ENCODE results near the gene ZNF469. TPM values are rescaled to one million over a fixed set of nuclear protein-coding genes. Genes with fewer than 3 reads are reported as not detected.

The ZNF469 gene
- total RNA-seq, 1 donor: 8.3 TPM

DNA sequence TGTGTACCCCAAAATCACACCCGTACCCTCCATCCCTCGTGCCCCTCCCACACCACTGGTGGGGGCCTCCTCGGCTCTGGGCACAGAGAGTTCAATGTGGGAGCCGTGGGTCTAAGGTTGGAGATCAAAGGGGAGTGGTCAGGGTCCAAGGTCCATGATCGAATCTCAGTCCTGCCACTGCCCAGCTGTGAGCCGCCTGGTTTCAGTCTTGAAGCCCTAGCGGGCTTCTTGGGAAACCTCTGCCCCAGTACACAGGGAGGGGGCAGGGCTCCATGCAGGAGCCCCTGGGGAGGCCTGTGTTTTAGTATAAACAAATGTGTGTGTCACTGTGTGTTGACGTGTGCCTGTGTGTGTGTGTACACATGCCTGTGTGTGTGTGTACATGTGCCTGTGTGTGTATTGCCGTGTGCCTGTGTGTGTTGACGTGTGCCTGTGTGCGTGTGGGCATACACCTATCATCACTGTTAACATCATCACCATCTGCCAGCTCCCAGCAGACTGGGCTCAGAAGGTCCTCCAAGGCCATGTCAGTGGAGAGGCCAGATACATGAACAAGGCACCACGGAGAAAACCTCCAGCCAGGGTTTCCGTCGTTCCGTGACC, 26.5 kb upstream of the ZNF469 start:
- Histone ChIP-seq H3K4me2 (ENCODE audit: insufficient read depth, low read length) (no peak overlapping the region), H4K20me1 (ENCODE audit: insufficient read depth, low read length) (no peaks in the 10 kb centered on the region), H2AFZ (ENCODE audit: low read length) (no peak overlapping the region), H3K79me2 (ENCODE audit: insufficient read depth, low read length) (no peaks in the 10 kb centered on the region), H3K9me3 (ENCODE audit: low read depth, low read length) (no peaks in the 10 kb centered on the region), H3K36me3 (ENCODE audit: insufficient read depth, low read length) (no peaks in the 10 kb centered on the region), H3K27me3 (ENCODE audit: insufficient read depth, low read length) (peaks cover 6% of the 10 kb centered on the region), H3K4me3 (ENCODE audit: insufficient read depth, low read length) (no peak overlapping the region), H3K4me1 (ENCODE audit: insufficient read depth, low read length) (no peaks in the 10 kb centered on the region), H3K27ac (ENCODE audit: low read depth, low read length) (no peak overlapping the region)
- peak; percentile 71 for DNase-seq (ENCODE audit: insufficient read length, low spot score, missing footprints)
- TF ChIP-seq CTCF (IDR thresholded peaks at IDR 0.05; ENCODE audit: extremely low read depth, low read depth, low read length): no peak

DNA sequence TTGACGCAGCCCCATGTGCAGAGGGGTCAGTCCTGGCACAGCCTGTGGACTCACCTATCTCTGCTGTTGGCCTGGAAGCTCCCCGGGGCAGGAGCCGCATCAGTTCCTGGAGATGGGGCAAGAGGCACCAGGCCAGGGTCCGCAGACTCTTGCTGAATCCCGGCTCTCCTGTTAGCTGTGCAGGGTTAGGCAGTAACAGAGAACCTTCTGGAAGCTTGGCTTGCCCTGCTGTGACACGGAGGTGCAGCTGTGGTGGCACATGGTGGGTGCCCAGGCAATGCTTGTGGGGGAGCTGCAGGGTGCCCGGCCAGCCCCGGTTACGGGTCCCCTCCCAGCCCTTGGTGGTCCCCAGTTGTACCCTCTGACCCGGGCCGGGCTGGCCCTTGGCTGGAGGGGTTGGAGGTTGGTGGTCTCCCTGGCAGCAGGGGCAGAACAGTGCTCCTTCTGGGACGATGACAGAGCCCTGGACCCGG, 26.0 kb upstream of the ZNF469 start:
- peak; percentile 79 for DNase-seq (ENCODE audit: insufficient read length, low spot score, missing footprints)
- Histone ChIP-seq H3K27me3 (ENCODE audit: insufficient read depth, low read length) (peaks cover 11% of the 10 kb centered on the region), H3K9me3 (ENCODE audit: low read depth, low read length) (no peaks in the 10 kb centered on the region), H3K4me2 (ENCODE audit: insufficient read depth, low read length) (no peak overlapping the region), H3K4me1 (ENCODE audit: insufficient read depth, low read length) (no peaks in the 10 kb centered on the region), H3K27ac (ENCODE audit: low read depth, low read length) (no peak overlapping the region), H3K4me3 (ENCODE audit: insufficient read depth, low read length) (no peak overlapping the region), H3K36me3 (ENCODE audit: insufficient read depth, low read length) (no peaks in the 10 kb centered on the region), H2AFZ (ENCODE audit: low read length) (no peak overlapping the region), H3K79me2 (ENCODE audit: insufficient read depth, low read length) (no peaks in the 10 kb centered on the region), H4K20me1 (ENCODE audit: insufficient read depth, low read length) (no peaks in the 10 kb centered on the region)
- no peak for TF ChIP-seq CTCF (IDR thresholded peaks at IDR 0.05; ENCODE audit: extremely low read depth, low read depth, low read length)

DNA sequence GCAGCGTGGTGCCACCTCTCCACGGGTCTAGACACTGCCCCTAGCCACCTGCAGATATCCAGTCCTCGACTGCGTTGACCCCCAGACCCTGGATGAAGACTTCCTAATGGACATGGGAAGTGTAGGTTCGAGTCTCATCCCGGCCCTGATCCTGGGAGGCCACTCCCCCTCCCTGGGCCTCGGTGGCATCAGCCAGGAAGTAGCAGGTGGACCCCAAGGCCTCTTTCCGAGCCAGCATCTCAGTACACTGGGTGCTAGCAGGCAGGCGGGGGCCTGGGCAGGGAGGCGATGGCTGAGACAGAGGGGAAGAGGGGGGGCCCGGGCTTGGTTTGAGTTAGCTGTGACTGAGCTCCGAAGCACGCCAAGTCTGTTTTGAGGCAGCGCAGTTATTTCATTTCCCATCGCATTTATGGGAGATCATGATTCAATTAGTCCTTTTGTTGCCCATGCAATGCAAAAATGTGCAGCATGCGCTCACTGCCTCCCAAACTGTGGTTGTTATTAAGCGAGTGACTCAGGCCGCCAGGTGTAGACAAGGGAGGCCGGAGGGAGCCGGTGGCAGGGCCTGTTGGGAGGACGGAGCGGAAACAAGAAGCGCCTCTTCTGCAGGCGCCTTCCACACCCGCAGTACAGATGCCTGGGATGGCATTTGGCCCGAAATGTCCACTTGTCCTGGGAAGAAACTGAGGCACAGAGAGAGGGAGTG, 25.3 kb upstream of the ZNF469 start:
- Histone ChIP-seq H2AFZ (ENCODE audit: low read length) (no peak overlapping the region), H4K20me1 (ENCODE audit: insufficient read depth, low read length) (no peaks in the 10 kb centered on the region), H3K27ac (ENCODE audit: low read depth, low read length) (no peak overlapping the region), H3K79me2 (ENCODE audit: insufficient read depth, low read length) (no peaks in the 10 kb centered on the region), H3K4me2 (ENCODE audit: insufficient read depth, low read length) (no peak overlapping the region), H3K36me3 (ENCODE audit: insufficient read depth, low read length) (no peaks in the 10 kb centered on the region), H3K4me1 (ENCODE audit: insufficient read depth, low read length) (no peaks in the 10 kb centered on the region), H3K27me3 (ENCODE audit: insufficient read depth, low read length) (peaks cover 18% of the 10 kb centered on the region), H3K4me3 (ENCODE audit: insufficient read depth, low read length) (no peak overlapping the region), H3K9me3 (ENCODE audit: low read depth, low read length) (no peaks in the 10 kb centered on the region)
- peak; percentile 91 for DNase-seq (ENCODE audit: insufficient read length, low spot score, missing footprints)
- no peak for TF ChIP-seq CTCF (IDR thresholded peaks at IDR 0.05; ENCODE audit: extremely low read depth, low read depth, low read length)

DNA sequence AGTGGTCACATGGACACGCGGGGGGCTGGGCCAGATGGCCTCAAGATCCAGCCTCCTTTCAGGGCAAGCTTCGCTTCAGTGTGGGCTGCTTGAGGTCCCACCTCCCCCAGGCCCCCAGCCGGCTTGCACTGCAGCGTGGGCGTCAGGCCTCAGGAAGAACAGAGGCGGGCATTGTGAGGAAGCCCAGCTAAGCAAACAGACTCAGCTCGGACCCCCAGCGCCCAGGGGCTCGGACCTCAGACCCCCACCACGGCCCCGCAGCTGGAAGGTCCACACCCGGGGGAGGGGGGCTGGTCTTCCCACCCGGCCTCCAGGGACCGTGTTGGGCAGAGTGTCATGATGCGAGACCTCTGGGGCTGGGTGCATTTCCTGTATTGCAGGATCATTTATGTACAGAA, 24.7 kb upstream of the ZNF469 start:
- peaks cover 23% of the 10 kb centered on the region for H3K27me3 ChIP-seq (ENCODE audit: insufficient read depth, low read length)
- no peaks in the 10 kb centered on the region for H3K79me2 ChIP-seq (ENCODE audit: insufficient read depth, low read length)
- H3K4me2 ChIP-seq (ENCODE audit: insufficient read depth, low read length): no peak overlapping the region
- H3K27ac ChIP-seq (ENCODE audit: low read depth, low read length): no peak overlapping the region
- H3K36me3 ChIP-seq (ENCODE audit: insufficient read depth, low read length): no peaks in the 10 kb centered on the region
- no peaks in the 10 kb centered on the region for H4K20me1 ChIP-seq (ENCODE audit: insufficient read depth, low read length)
- H3K4me1 ChIP-seq (ENCODE audit: insufficient read depth, low read length): no peaks in the 10 kb centered on the region
- no peak for TF ChIP-seq CTCF (IDR thresholded peaks at IDR 0.05; ENCODE audit: extremely low read depth, low read depth, low read length)
- H3K4me3 ChIP-seq (ENCODE audit: insufficient read depth, low read length): no peak overlapping the region
- H2AFZ ChIP-seq (ENCODE audit: low read length): no peak overlapping the region
- no peaks in the 10 kb centered on the region for H3K9me3 ChIP-seq (ENCODE audit: low read depth, low read length)
- peak; percentile 69 for DNase-seq (ENCODE audit: insufficient read length, low spot score, missing footprints)
